A673 (cell line): ENCODE results near the gene CLEC3A. TPM values are rescaled to one million over a fixed set of nuclear protein-coding genes. Genes with fewer than 3 reads are reported as not detected.
"Not testable (repeated sequence)": the region's sequence is repeated elsewhere in the genome, so short reads cannot be mapped to it uniquely, and the experiment has no call there.

ENCODE experiments used
- BruUV-seq: library from RNA; stranded (reverse); fragments of 400-500 nt; replicated peaks from 2 replicates; lab custom pipeline; 2021; lab: Mats Ljungman, UMichigan
- CTCF ChIA-PET: fragments of 300-600 bp; sonication (Branson Sonifier 250); formaldehyde crosslinking; loops from one replicate; lab custom pipeline; 2022; ENCODE audit warnings: antibody characterized with exemption; lab: Charles Lee
- POLR2A ChIA-PET: fragments of 300-600 bp; sonication (Branson Sonifier 250); formaldehyde crosslinking; loops from one replicate; lab custom pipeline; 2022; ENCODE audit warnings: antibody characterized with exemption; ENCODE audit not compliant: low non-redundant PET; lab: Charles Lee
- DNase-seq: peaks from one replicate; pipeline ENCODE4 v3.0.0-alpha.2; 2015; ENCODE audit warnings: low spot score
- H3K27ac ChIP-seq: fragments of 200-600 bp; sonication (generic); 2 replicates; pipeline ENCODE4 v1.5.1; 2016; ENCODE audit warnings: mixed run types, low read depth, mild to moderate bottlenecking, mixed read lengths, antibody characterized with exemption, low read length; ENCODE audit not compliant: poor library complexity, severe bottlenecking
- H3K27me3 ChIP-seq: fragments of 200-600 bp; sonication (generic); replicated peaks from 2 replicates; pipeline ENCODE4 v1.6.1; 2017; ENCODE audit warnings: mixed run types, low read depth, mild to moderate bottlenecking, mixed read lengths, antibody characterized with exemption, low read length; ENCODE audit not compliant: insufficient read depth, poor library complexity
- H3K36me3 ChIP-seq: fragments of 200-600 bp; sonication (generic); 2 replicates; pipeline ENCODE4 v1.6.1; 2016; ENCODE audit warnings: mixed run types, mild to moderate bottlenecking, mixed read lengths, antibody characterized with exemption, low read length; ENCODE audit not compliant: insufficient read depth, poor library complexity, severe bottlenecking
- H3K4me1 ChIP-seq: fragments of 200-600 bp; sonication (generic); 2 replicates; pipeline ENCODE4 v1.6.1; 2017; ENCODE audit warnings: mixed run types, mild to moderate bottlenecking, mixed read lengths, antibody characterized with exemption, low read length; ENCODE audit not compliant: insufficient read depth, poor library complexity, severe bottlenecking
- H3K4me3 ChIP-seq: fragments of 200-600 bp; sonication (generic); 2 replicates; pipeline ENCODE4 v1.5.1; 2016; ENCODE audit warnings: low read depth, mixed run types, mild to moderate bottlenecking, mixed read lengths, low read length; ENCODE audit not compliant: poor library complexity, severe bottlenecking
- H3K9me3 ChIP-seq: fragments of 200-600 bp; sonication (generic); 2 replicates; pipeline ENCODE4 v1.6.1; 2016; ENCODE audit warnings: mixed run types, low read depth, mild to moderate bottlenecking, mixed read lengths, antibody characterized with exemption, low read length; ENCODE audit not compliant: poor library complexity, severe bottlenecking
- EZH2 ChIP-seq: fragments of 200-600 bp; sonication (generic); IDR thresholded peaks from 2 replicates; pipeline ENCODE4 v1.6.1; 2017; ENCODE audit warnings: borderline replicate concordance, low read depth, mild to moderate bottlenecking, mixed read lengths, antibody characterized with exemption, low read length; ENCODE audit not compliant: poor library complexity, severe bottlenecking
- intact Hi-C: fragments of 100-400 bp; cut with micrococcal nuclease; formaldehyde crosslinking; loops from one replicate; pipeline ENCODE4 v1.10.0; 2022; ENCODE audit not compliant: unreplicated experiment
- total RNA-seq: library from RNA; stranded (reverse); gene quantifications from 2 replicates; pipeline ENCODE4 v1.2.3, GENCODE V29; 2021
- TF ChIP-seq, protein P1 (sequence below): fragments of 300-800, 200-600 bp; sonication (generic); conservative IDR thresholded peaks from 2 replicates; pipeline ENCODE4 v1.5.1; 2017; ENCODE audit warnings: low read depth, mild to moderate bottlenecking, antibody characterized with exemption, low read length, moderate library complexity, mixed read lengths

CLEC3A gene
- total RNA-seq, 1 experiment from 2014 or later: not detected

DNA sequence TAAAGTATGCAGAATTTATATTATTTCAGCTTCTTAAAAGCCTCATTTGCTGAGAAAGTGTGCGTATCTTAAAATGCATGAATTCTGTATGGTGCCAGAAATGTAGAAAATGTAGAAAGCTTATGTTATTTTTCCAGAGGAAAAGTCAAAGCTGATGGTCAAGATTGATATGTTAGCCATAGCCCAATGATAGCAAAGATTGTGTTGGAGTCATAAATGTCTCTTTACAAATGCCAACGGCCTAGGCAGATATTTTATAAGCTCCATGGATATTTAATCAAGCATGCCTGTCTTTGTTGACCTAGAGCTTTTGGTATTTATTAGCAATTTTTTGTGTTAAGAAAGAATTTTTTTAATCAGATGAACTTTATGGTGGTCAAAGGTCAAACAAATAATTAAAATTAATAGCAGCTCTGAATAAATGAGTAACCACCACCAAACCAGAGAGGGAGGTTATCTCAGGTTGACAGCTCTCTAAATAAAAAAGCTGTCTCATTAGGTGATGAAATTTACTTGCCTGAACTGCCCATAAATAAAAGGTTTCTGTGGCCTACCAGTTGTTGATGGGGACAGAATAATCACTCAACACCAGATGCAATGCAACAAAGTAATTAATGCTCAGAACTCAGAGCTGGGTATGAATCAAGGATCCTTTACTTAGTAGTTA lies 28.5 kb downstream of the CLEC3A start:
- intact Hi-C loops: no loop called here
- BruUV-seq: no TSS peak
- POLR2A ChIA-PET: no interaction called here

DNA sequence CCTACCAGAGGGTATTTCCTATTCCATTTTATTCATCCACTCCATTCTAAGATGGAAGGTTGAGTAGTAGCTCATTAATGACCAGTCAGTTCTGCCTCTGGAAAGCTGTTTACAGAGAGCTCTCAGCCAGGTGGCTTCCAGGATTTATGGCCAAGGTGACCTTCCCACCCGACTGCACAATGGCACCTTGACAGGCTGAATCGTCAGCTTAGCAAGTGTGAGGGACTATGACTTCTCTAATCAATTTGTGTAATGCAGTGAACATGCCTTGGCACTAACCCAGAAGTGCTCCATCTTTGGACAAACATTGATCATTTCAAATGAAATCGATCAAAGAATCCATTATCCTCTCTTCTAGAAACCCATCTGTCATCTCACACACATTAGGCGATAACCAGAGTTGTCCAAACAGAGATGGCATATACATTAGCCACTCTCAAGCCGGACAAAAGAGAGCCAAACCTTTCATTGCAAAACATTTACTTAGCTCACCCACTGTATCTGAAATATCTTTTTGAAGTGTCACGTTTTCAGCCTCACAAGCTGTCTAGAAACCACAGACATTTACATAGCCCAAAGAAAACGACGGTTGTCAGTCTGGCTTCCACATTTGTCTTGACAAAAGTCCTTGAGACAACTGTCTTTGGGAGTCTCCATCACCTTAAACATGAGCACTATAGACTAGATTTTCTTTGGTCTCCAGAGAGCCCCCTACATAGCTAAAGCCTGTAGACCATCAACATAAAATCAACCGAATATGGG lies 35.6 kb downstream of the CLEC3A start:
- H3K36me3 ChIP-seq: no peaks in the 10 kb centered on the region
- no peaks in the 10 kb centered on the region for H3K27me3 ChIP-seq
- no peak overlapping the region for H3K27ac ChIP-seq
- ChIA-PET POLR2A (no interaction called here), CTCF (no interaction called here)
- H3K9me3 ChIP-seq: no peaks in the 10 kb centered on the region
- H3K4me1 ChIP-seq: no peaks in the 10 kb centered on the region
- BruUV-seq: no TSS peak
- intact Hi-C loops: no loop called here
- no peak for TF ChIP-seq EZH2
- TF ChIP-seq, protein P1, sequence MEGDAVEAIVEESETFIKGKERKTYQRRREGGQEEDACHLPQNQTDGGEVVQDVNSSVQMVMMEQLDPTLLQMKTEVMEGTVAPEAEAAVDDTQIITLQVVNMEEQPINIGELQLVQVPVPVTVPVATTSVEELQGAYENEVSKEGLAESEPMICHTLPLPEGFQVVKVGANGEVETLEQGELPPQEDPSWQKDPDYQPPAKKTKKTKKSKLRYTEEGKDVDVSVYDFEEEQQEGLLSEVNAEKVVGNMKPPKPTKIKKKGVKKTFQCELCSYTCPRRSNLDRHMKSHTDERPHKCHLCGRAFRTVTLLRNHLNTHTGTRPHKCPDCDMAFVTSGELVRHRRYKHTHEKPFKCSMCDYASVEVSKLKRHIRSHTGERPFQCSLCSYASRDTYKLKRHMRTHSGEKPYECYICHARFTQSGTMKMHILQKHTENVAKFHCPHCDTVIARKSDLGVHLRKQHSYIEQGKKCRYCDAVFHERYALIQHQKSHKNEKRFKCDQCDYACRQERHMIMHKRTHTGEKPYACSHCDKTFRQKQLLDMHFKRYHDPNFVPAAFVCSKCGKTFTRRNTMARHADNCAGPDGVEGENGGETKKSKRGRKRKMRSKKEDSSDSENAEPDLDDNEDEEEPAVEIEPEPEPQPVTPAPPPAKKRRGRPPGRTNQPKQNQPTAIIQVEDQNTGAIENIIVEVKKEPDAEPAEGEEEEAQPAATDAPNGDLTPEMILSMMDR: no peak
- no peak overlapping the region for H3K4me3 ChIP-seq
- no peak for DNase-seq

More for the DNA sequence above, 28.5 kb downstream of the CLEC3A start:
- H3K27me3 ChIP-seq: no peaks in the 10 kb centered on the region
- CTCF ChIA-PET: no interaction called here
- H3K4me3 ChIP-seq: no peak overlapping the region
- no peaks in the 10 kb centered on the region for H3K4me1 ChIP-seq
- DNase-seq: no peak
- TF ChIP-seq EZH2: no peak
- TF ChIP-seq, protein P1: no peak
- no peaks in the 10 kb centered on the region for H3K36me3 ChIP-seq
- no peaks in the 10 kb centered on the region for H3K9me3 ChIP-seq
- H3K27ac ChIP-seq: no peak overlapping the region

DNA sequence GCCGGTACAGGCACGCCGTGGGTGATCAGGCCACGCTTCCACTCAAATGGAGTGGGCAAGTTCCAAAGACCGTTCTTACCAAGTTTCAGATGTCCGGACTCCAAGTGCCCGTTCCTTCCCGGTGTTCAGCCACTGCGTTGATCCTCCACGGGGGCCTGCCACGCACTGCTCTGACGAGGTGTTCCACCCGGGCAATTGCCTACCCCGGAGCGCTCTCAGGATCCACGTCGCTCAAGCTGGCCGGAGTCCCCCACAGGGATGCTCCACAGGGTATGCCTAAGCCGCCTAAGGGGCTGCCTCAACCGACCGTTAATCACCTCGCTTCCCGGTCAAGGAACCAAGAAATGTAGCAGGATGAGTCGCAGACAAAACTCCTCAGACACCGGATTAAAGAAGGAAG lies 37.5 kb downstream of the CLEC3A start:
- H3K9me3 ChIP-seq, H3K4me1 ChIP-seq, H3K4me3 ChIP-seq, H3K27ac ChIP-seq, DNase-seq, CTCF ChIA-PET, BruUV-seq, H3K36me3 ChIP-seq, POLR2A ChIA-PET, intact Hi-C loops, H3K27me3 ChIP-seq: not testable (repeated sequence)
